ENCODE measurements around the gene MYL2.

- TF ChIP-seq MAX (IDR thresholded peaks at IDR 0.05) (no peak), CEBPB (IDR thresholded peaks at IDR 0.05) (no peak), CTCF (IDR thresholded peaks at IDR 0.05) (no peak), GATA3 (IDR thresholded peaks at IDR 0.05; ENCODE audit: borderline replicate concordance) (no peak), NR3C1 (IDR thresholded peaks at IDR 0.05) (no peak), ZFP36 (IDR thresholded peaks at IDR 0.05; ENCODE audit: borderline replicate concordance, partially characterized antibody) (no peak), HDAC2 (IDR thresholded peaks at IDR 0.05) (no peak)
These were observed 3.4 kb upstream of the MYL2 start for GRCh38 chr12:110923692-110924334.
